Melanocyte of skin (primary cell): ENCODE results near the gene UEVLD. TPM values are rescaled to one million over a fixed set of nuclear protein-coding genes. Genes with fewer than 3 reads are reported as not detected.

Source experiments
- total RNA-seq, 2 donors: library from RNA; depleted of rRNA; stranded (reverse); fragments of >200 nt; gene quantifications; 2 replicates each; pipeline ENCODE4 v1.2.3, GENCODE V29; 2012

The UEVLD gene
- total RNA-seq = 10 to 100 TPM; 33.3 to 35.1 TPM

GRCh38 chr11:18588297-18589252 lies at the start of gene UEVLD:
TSS of gene UEVLD (minus strand) at chr11:18588734. CDS start at chr11:18588654, 80 bp downstream.

GRCh38 chr11:18634140-18635032 lies 45.9 kb upstream of the UEVLD start, which contains the start of gene SPTY2D1:
TSS of gene SPTY2D1 (minus strand) at chr11:18634342. CDS start at chr11:18634257, 85 bp downstream.

GRCh38 chr11:18599739-18600230 lies 11.3 kb upstream of the UEVLD start, which contains the start of gene MISFA:
TSS of gene MISFA (plus strand) at chr11:18599789. CDS start at chr11:18599929, 140 bp downstream.

GRCh38 chr11:18526521-18527296 lies 61.8 kb downstream of the UEVLD start, which contains the start of gene TSG101:
TSS of gene TSG101 (minus strand) at chr11:18526942. CDS start at chr11:18526816, 126 bp downstream.

Other genes starting within 250 kb of the UEVLD start
- 100 to 1,000 TPM; 641 to 919 TPM for gene LDHA, start 194.2 kb downstream of the UEVLD start, total RNA-seq
- under 1 TPM; 0.33 to 0.34 TPM for gene LDHC, start 176.4 kb downstream of the UEVLD start, total RNA-seq
- not detected for gene LDHAL6A, start 132.9 kb downstream of the UEVLD start, total RNA-seq
- gene TSG101, start 61.8 kb downstream of the UEVLD start, total RNA-seq = 10 to 100 TPM; 57.5 to 70.6 TPM
- gene MISFA, start 11.1 kb upstream of the UEVLD start, total RNA-seq = 1 to 10 TPM in 1 of 2 donors, not detected in 1; 1.3 TPM
- gene SPTY2D1, start 45.6 kb upstream of the UEVLD start, total RNA-seq = 10 to 100 TPM; 16.2 to 17.3 TPM
- gene TMEM86A, start 110.0 kb upstream of the UEVLD start, total RNA-seq = 1 to 10 TPM in 1 of 2 donors, under 1 TPM in 1; 1.00 to 3.8 TPM
- gene IGSF22, start 137.5 kb upstream of the UEVLD start, total RNA-seq = under 1 TPM; under 0.01 to 1.00 TPM
- gene PTPN5, start 203.1 kb upstream of the UEVLD start, total RNA-seq = not detected